ENCODE measurements around the gene RPAP3.
"Not testable (repeated sequence)": the region's sequence is repeated elsewhere in the genome, so short reads cannot be mapped to it uniquely, and the experiment has no call there.

Gene RPAP3

GRCh38 chr12:47652521-47653234 lies 53.2 kb downstream of the RPAP3 start:
- no peak for DNase-seq

GRCh38 chr12:47651368-47652254 lies 54.2 kb downstream of the RPAP3 start:
- peak; percentile 42 for DNase-seq

GRCh38 chr12:47650469-47650868 lies 55.4 kb downstream of the RPAP3 start:
- no peak for DNase-seq

- DNase-seq = no peak
Measured at GRCh38 chr12:47649381-47649780, 56.4 kb downstream of the RPAP3 start.

GRCh38 chr12:47648056-47648579 lies 57.7 kb downstream of the RPAP3 start:
- DNase-seq = no peak

GRCh38 chr12:47642310-47642709 lies 63.5 kb downstream of the RPAP3 start:
- DNase-seq = not testable (repeated sequence)

GRCh38 chr12:47636908-47637780 lies 68.7 kb downstream of the RPAP3 start:
- peak; percentile 18 for DNase-seq

GRCh38 chr12:47635770-47636169 lies 70.1 kb downstream of the RPAP3 start:
- DNase-seq = not testable (repeated sequence)

- no peak for DNase-seq
Measured at GRCh38 chr12:47634127-47634526, 71.7 kb downstream of the RPAP3 start.

- no peak for DNase-seq
Measured at GRCh38 chr12:47621960-47622359, 83.9 kb downstream of the RPAP3 start.

GRCh38 chr12:47617476-47617875 lies 88.4 kb downstream of the RPAP3 start:
- DNase-seq = no peak

GRCh38 chr12:47616440-47616839 lies 89.4 kb downstream of the RPAP3 start:
- no peak for DNase-seq

- no peak for DNase-seq
Measured at GRCh38 chr12:47615711-47616110, 90.1 kb downstream of the RPAP3 start.

GRCh38 chr12:47614521-47614920 lies 91.3 kb downstream of the RPAP3 start:
- no peak for DNase-seq

- DNase-seq = no peak
Measured at GRCh38 chr12:47612953-47613352, 92.9 kb downstream of the RPAP3 start.

- no peak for DNase-seq
Measured at GRCh38 chr12:47611906-47612305, 93.9 kb downstream of the RPAP3 start.
